GM12875 (cell line): Measurements from ENCODE around the gene HOTAIR.

Source experiments
- H3K4me3 ChIP-seq: one replicate; pipeline ENCODE4 v1.5.1; 2011; ENCODE audit warnings: low read depth, low read length, control low read depth
- TF ChIP-seq, protein P1 (sequence below): IDR thresholded peaks from 2 replicates; pipeline ENCODE4 v1.5.1; 2011; ENCODE audit warnings: low read depth, mild to moderate bottlenecking, control low read depth, inconsistent platforms, low read length, moderate library complexity, borderline replicate concordance; ENCODE audit not compliant: insufficient read depth

HOTAIR gene

DNA sequence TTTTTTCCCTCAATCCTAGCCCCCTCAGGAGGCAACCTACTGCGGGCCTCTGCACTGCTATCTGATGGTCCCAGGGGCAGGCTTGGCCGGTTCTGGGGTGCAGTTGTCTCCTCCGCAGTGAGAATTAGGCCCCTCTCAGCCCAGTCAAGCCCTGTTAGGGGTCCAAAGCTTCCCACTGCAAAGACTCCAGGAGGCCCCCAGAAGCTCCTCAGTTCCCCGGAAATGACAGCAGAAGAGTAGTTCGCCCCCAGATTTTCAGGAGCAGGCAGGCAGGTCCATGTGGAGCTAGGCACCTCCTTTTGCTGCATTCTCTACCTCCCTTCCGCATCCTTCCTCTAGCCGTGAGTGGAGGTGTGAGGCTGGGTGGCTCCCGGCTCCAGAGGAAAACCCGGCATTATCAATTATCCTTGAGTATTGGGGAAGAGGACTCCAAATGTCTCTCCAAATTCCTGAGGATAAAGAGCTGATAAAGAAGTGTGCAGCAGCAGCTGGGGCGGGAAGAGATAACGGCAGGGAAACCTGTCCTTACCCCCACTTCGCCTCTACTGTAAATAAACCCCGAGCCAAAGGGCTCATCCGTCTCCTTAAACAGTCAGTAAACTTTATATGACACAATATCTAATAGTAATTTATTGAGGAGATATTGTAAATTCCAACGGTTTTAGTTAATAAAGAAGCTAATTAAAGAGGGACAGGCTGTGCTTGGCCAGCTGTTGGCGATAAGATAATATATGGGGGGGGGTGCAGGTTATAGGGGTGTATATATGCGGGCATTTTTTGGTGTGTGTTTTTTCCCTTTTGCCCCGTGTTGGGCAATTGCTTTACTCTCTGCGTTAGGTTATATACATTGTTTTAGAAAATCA lies 20.7 kb downstream of the HOTAIR start:
- H3K4me3 ChIP-seq = no peak overlapping the region
- TF ChIP-seq, protein P1, sequence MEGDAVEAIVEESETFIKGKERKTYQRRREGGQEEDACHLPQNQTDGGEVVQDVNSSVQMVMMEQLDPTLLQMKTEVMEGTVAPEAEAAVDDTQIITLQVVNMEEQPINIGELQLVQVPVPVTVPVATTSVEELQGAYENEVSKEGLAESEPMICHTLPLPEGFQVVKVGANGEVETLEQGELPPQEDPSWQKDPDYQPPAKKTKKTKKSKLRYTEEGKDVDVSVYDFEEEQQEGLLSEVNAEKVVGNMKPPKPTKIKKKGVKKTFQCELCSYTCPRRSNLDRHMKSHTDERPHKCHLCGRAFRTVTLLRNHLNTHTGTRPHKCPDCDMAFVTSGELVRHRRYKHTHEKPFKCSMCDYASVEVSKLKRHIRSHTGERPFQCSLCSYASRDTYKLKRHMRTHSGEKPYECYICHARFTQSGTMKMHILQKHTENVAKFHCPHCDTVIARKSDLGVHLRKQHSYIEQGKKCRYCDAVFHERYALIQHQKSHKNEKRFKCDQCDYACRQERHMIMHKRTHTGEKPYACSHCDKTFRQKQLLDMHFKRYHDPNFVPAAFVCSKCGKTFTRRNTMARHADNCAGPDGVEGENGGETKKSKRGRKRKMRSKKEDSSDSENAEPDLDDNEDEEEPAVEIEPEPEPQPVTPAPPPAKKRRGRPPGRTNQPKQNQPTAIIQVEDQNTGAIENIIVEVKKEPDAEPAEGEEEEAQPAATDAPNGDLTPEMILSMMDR = no peak

- TF ChIP-seq, protein P1 = no peak
- no peak overlapping the region for H3K4me3 ChIP-seq
These were observed 21.7 kb downstream of the HOTAIR start for GRCh38 chr12:53952871-53953734.

GRCh38 chr12:53952335-53952694 lies 22.4 kb downstream of the HOTAIR start:
- no peak overlapping the region for H3K4me3 ChIP-seq
- TF ChIP-seq, protein P1 = no peak

- no peak overlapping the region for H3K4me3 ChIP-seq
These were observed 23.0 kb downstream of the HOTAIR start for GRCh38 chr12:53951577-53952334.

DNA sequence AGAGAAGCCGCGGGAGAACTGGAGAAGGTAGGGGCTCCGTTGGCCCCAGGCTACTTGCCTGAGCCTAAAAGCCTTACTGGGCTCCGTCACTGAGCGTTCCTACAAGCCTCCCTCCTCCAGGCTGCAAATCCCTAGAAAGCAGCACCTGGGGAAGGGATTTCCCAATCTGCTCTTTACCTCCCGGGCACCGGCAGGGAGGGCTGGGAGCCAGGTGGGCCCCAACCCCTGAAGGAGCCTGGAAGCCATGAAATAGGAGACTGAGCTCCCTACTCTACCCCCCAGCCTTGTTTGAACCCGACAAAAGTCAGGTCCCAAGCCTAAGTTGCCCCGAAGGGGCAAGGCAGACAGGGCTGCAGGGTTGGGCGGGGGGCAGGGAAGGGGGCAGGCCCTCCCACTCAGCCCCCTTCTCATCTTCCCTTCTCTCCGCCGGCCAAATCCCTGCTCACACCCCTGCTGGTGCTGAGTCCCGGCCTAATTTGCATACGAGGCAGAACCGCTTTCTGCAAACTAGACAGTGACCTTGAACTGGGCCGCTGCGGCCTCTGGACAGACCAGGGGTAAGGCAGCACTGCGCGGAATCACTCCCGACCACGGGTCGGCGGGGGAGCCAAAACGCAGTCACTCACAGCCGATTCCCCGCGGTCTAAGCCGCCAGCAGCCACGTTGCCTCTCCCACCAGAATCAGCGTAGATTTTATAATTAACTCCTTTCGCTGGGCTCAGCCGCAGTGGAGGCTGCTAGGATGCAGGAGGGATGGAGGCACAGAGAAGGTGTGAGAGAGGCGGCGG lies 23.8 kb downstream of the HOTAIR start:
- no peak overlapping the region for H3K4me3 ChIP-seq
- TF ChIP-seq, protein P1 = no peak

More at GRCh38 chr12:53951577-53952334, 23.0 kb downstream of the HOTAIR start:
- TF ChIP-seq, protein P1 = no peak

DNA sequence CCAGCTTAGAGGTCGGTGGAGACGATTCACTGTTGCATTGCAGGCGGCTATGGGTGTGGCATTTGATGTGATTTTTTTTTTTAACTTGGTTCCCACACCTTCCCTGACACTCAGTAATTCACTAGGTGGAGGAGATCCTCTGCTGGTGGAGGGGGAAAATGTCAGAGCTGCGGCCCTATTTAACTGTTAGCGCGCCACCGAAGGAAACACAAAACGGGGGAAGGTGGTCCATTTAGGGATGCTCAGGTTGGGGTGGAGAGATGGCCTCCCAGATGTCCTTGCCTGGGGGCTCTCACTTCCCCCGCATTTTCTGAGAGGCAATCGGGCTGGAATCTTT lies 24.3 kb downstream of the HOTAIR start:
- no peak overlapping the region for H3K4me3 ChIP-seq
- TF ChIP-seq, protein P1 = no peak
